Neural progenitor cell (in vitro differentiated cells): ENCODE measurements around the gene HEPH. TPM values are rescaled to one million over a fixed set of nuclear protein-coding genes. Genes with fewer than 3 reads are reported as not detected.
A peak's percentile ranks its signal among the peaks of the same experiment; 100 is the strongest.
"Not testable (repeated sequence)": the region's sequence is repeated elsewhere in the genome, so short reads cannot be mapped to it uniquely, and the experiment has no call there.

Experiments used
- DNase-seq: peaks from one replicate; pipeline ENCODE4 v3.0.0-alpha.2; 2016; ENCODE audit warnings: low spot score
- H2AFZ ChIP-seq: fragments of 200-600 bp; sonication (generic); replicated peaks from 2 replicates; pipeline ENCODE4 v1.6.1; 2016; ENCODE audit warnings: antibody characterized with exemption
- H3F3A ChIP-seq: fragments of 200-600 bp; sonication (generic); 2 replicates; pipeline ENCODE4 v1.6.1; 2016; ENCODE audit warnings: antibody characterized with exemption, low read depth
- H3K27ac ChIP-seq: fragments of 200-600 bp; sonication (generic); 2 replicates; pipeline ENCODE4 v1.5.1; 2016; ENCODE audit warnings: mild to moderate bottlenecking
- H3K27me3 ChIP-seq: fragments of 200-600 bp; sonication (generic); 2 replicates; pipeline ENCODE4 v1.6.1; 2016; ENCODE audit warnings: mild to moderate bottlenecking, moderate library complexity
- H3K36me3 ChIP-seq: fragments of 200-600 bp; sonication (generic); 2 replicates; pipeline ENCODE4 v1.5.1; 2016
- H3K4me1 ChIP-seq: fragments of 200-600 bp; sonication (generic); 2 replicates; pipeline ENCODE4 v1.6.1; 2016; ENCODE audit warnings: mixed run types
- H3K4me2 ChIP-seq: fragments of 200-600 bp; sonication (generic); 2 replicates; pipeline ENCODE4 v1.6.1; 2016
- H3K4me3 ChIP-seq: fragments of 200-600 bp; sonication (generic); 2 replicates; pipeline ENCODE4 v1.5.1; 2016
- H3K79me2 ChIP-seq: fragments of 200-600 bp; sonication (generic); 2 replicates; pipeline ENCODE4 v1.6.1; 2016; ENCODE audit warnings: low read depth
- H3K9ac ChIP-seq: fragments of 200-600 bp; sonication (generic); 2 replicates; pipeline ENCODE4 v1.6.1; 2016
- H3K9me3 ChIP-seq: fragments of 200-600 bp; sonication (generic); 2 replicates; pipeline ENCODE4 v1.5.1; 2016; ENCODE audit warnings: low read depth
- H4K20me1 ChIP-seq: fragments of 200-600 bp; sonication (generic); 2 replicates; pipeline ENCODE4 v1.6.1; 2016; ENCODE audit warnings: low read depth
- H3K27ac Mint-ChIP-seq: 3 replicates; pipeline ENCODE4 v1.8.0; 2021; ENCODE audit warnings: mixed read lengths
- H3K27me3 Mint-ChIP-seq: 2 replicates; pipeline ENCODE4 v1.8.0; 2022; ENCODE audit warnings: low read depth, mild to moderate bottlenecking, inconsistent platforms, moderate library complexity, mixed read lengths; ENCODE audit not compliant: insufficient read depth
- H3K36me3 Mint-ChIP-seq: 3 replicates; pipeline ENCODE4 v1.8.0; 2021; ENCODE audit warnings: mixed read lengths
- H3K4me1 Mint-ChIP-seq: 3 replicates; pipeline ENCODE4 v1.8.0; 2021; ENCODE audit warnings: mixed read lengths
- H3K4me3 Mint-ChIP-seq: 3 replicates; pipeline ENCODE4 v1.8.0; 2021; ENCODE audit warnings: mild to moderate bottlenecking, moderate library complexity, mixed read lengths
- H3K9me3 Mint-ChIP-seq: 3 replicates; pipeline ENCODE4 v1.8.0; 2020; ENCODE audit warnings: mixed read lengths
- CTCF ChIP-seq: fragments of 200-600 bp; sonication (generic); IDR thresholded peaks from 2 replicates; pipeline ENCODE4 v1.5.1; 2017; ENCODE audit warnings: antibody characterized with exemption, mild to moderate bottlenecking
- EZH2 ChIP-seq: fragments of 200-600 bp; sonication (generic); IDR thresholded peaks from 2 replicates; pipeline ENCODE4 v1.6.1; 2017; ENCODE audit warnings: antibody characterized with exemption, mild to moderate bottlenecking, moderate library complexity
- EZH2phosphoT487 ChIP-seq: fragments of 200-600 bp; sonication (generic); IDR thresholded peaks from 2 replicates; pipeline ENCODE4 v1.6.1; 2017; ENCODE audit warnings: antibody characterized with exemption
- total RNA-seq: library from RNA; depleted of rRNA; stranded (reverse); fragments of >200 nt; gene quantifications from 2 replicates; pipeline ENCODE4 v1.2.3, GENCODE V29; 2015; ENCODE audit warnings: low replicate concordance

HEPH gene
- total RNA-seq, 1 donor from 2014 or later = 112 TPM

GRCh38 chrX:66130469-66130868 is 33.6 kb upstream of the HEPH start:
- no peaks in the 10 kb centered on the region for H3K27me3 Mint-ChIP-seq
- H3K9me3 Mint-ChIP-seq = no peaks in the 10 kb centered on the region

DNA sequence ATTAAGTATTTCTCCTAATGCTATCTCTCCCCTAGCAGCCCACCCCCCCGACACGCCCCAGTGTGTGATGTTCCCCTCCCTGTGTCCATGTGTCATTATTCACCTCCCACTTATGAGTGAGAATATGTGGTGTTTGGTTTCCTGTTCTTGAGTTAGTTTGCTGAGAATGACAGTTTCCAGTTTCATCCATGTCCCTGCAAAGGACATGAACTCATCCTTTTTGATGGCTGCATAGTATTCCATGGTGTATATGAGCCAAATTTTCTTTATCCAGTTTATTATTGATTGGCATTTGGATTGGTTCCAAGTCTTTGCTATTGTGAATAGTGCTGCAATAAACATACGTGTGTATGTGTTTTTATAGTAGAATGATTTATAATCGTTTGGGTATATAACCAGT is 28.8 kb upstream of the HEPH start:
- H3K36me3 Mint-ChIP-seq, H3F3A ChIP-seq, H4K20me1 ChIP-seq, H3K79me2 ChIP-seq, H3K4me3 ChIP-seq, H3K27ac Mint-ChIP-seq, DNase-seq, H3K9ac ChIP-seq, H3K4me2 ChIP-seq, H3K4me1 Mint-ChIP-seq, H3K27me3 ChIP-seq, H3K27ac ChIP-seq, H3K4me3 Mint-ChIP-seq, H3K9me3 Mint-ChIP-seq, H3K36me3 ChIP-seq, H2AFZ ChIP-seq, H3K27me3 Mint-ChIP-seq, H3K4me1 ChIP-seq: not testable (repeated sequence)
- H3K9me3 ChIP-seq = peaks cover 14% of the 10 kb centered on the region

More at GRCh38 chrX:66130469-66130868, 33.6 kb upstream of the HEPH start:
- Histone ChIP-seq H3K4me1 (no peaks in the 10 kb centered on the region), H3K79me2 (no peaks in the 10 kb centered on the region), H3K36me3 (peaks cover 3% of the 10 kb centered on the region), H4K20me1 (no peaks in the 10 kb centered on the region), H3K27me3 (no peaks in the 10 kb centered on the region), H3K27ac (no peak overlapping the region), H3F3A (no peaks in the 10 kb centered on the region), H3K4me2 (no peak overlapping the region), H3K9ac (no peak overlapping the region), H3K4me3 (no peak overlapping the region), H2AFZ (no peak overlapping the region), H3K9me3 (peaks cover 10% of the 10 kb centered on the region)
- Mint-ChIP-seq H3K4me1 (no peaks in the 10 kb centered on the region), H3K4me3 (no peak overlapping the region), H3K36me3 (no peaks in the 10 kb centered on the region), H3K27ac (no peak overlapping the region)
- DNase-seq = no peak
- no peak for TF ChIP-seq EZH2
- no peak for TF ChIP-seq CTCF
- no peak for TF ChIP-seq EZH2phosphoT487

- H3K4me3 ChIP-seq = no peak overlapping the region
- H3K9ac ChIP-seq = no peak overlapping the region
- H3K4me2 ChIP-seq = no peak overlapping the region
- H3K4me3 Mint-ChIP-seq = no peak overlapping the region
- peaks cover 9% of the 10 kb centered on the region for H3K9me3 ChIP-seq
- no peaks in the 10 kb centered on the region for H3K4me1 Mint-ChIP-seq
- no peaks in the 10 kb centered on the region for H3K27me3 ChIP-seq
- DNase-seq = no peak
- H3K27ac ChIP-seq = no peak overlapping the region
- H4K20me1 ChIP-seq = no peaks in the 10 kb centered on the region
- H3K27ac Mint-ChIP-seq = no peak overlapping the region
- peaks cover 4% of the 10 kb centered on the region for H3K9me3 Mint-ChIP-seq
- no peaks in the 10 kb centered on the region for H3K36me3 Mint-ChIP-seq
- peaks cover 3% of the 10 kb centered on the region for H3K27me3 Mint-ChIP-seq
- no peak for TF ChIP-seq EZH2
- H2AFZ ChIP-seq = no peak overlapping the region
- H3F3A ChIP-seq = no peaks in the 10 kb centered on the region
- no peaks in the 10 kb centered on the region for H3K4me1 ChIP-seq
- H3K79me2 ChIP-seq = no peaks in the 10 kb centered on the region
- H3K36me3 ChIP-seq = no peaks in the 10 kb centered on the region
Measured at GRCh38 chrX:66142351-66142750, 21.7 kb upstream of the HEPH start.

GRCh38 chrX:66144258-66144657 is 19.8 kb upstream of the HEPH start:
- no peaks in the 10 kb centered on the region for H3K4me1 ChIP-seq
- no peak overlapping the region for H3K4me3 ChIP-seq
- H3K9ac ChIP-seq = no peak overlapping the region
- H2AFZ ChIP-seq = peak overlapping the region; percentile 50
- no peaks in the 10 kb centered on the region for H3F3A ChIP-seq
- H3K27me3 Mint-ChIP-seq = peaks cover 3% of the 10 kb centered on the region
- peaks cover 7% of the 10 kb centered on the region for H3K9me3 Mint-ChIP-seq
- TF ChIP-seq EZH2 (no peak), EZH2phosphoT487 (no peak), CTCF (no peak)
- H3K27me3 ChIP-seq = no peaks in the 10 kb centered on the region
- H3K27ac ChIP-seq = no peak overlapping the region
- H3K36me3 Mint-ChIP-seq = no peaks in the 10 kb centered on the region
- DNase-seq = no peak
- no peaks in the 10 kb centered on the region for H3K9me3 ChIP-seq
- H3K4me2 ChIP-seq = no peak overlapping the region
- H3K79me2 ChIP-seq = no peaks in the 10 kb centered on the region
- H3K36me3 ChIP-seq = no peaks in the 10 kb centered on the region
- H4K20me1 ChIP-seq = no peaks in the 10 kb centered on the region
- H3K27ac Mint-ChIP-seq = no peak overlapping the region
- H3K4me3 Mint-ChIP-seq = no peak overlapping the region
- H3K4me1 Mint-ChIP-seq = no peaks in the 10 kb centered on the region
